ENCODE results near the gene ATP6V1E1. TPM values are rescaled to one million over a fixed set of nuclear protein-coding genes. Genes with fewer than 3 reads are reported as not detected.
A peak's percentile ranks its signal among the peaks of the same experiment; 100 is the strongest.

Gene ATP6V1E1
- total and polyA plus RNA-seq, 8 donors = 80.6 to 140 (median 95.1) TPM

DNA sequence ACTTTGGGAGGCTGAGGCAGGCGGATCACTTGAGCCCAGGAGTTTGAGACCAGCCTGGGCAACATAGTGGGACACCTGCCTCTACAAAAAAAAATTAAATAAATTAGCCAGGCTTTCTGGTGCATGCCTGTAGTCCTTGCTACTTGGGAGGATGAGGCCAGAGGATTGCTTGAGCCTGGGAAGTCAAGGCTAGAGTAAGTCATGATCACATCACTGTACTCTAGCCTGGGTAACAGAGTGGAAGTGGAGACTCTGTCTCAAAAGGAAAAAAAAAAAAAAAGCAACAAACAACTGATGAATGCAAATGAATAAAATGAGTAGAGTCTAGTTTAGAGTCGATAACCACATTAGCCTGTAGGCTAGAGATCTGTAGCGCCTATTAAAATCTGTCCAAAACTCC lies 6.1 kb upstream of the ATP6V1E1 start:
- TF ChIP-seq CTCF (IDR thresholded peaks at IDR 0.05) = no peak
- Histone ChIP-seq H3K4me3 (no peak overlapping the region), H3K27ac (no peak overlapping the region), H3K9me3 (no peaks in the 10 kb centered on the region), H3K27me3 (no peaks in the 10 kb centered on the region), H3K4me1 (peaks cover 0 to 24% of the 10 kb centered on the region in 2 donors), H3K36me3 (no peaks in the 10 kb centered on the region)
- ATAC-seq (no peak), DNase-seq (no peak)
- intact Hi-C loops (cut with DNase I) = no loop called here

GRCh38 chr22:17633998-17634323 lies 5.4 kb upstream of the ATP6V1E1 start:
- DNase-seq (no peak), ATAC-seq (no peak)
- Histone ChIP-seq H3K27me3 (no peaks in the 10 kb centered on the region), H3K4me3 (no peak overlapping the region), H3K4me1 (peaks cover 0 to 24% of the 10 kb centered on the region in 2 donors), H3K27ac (no peak overlapping the region), H3K36me3 (no peaks in the 10 kb centered on the region), H3K9me3 (no peaks in the 10 kb centered on the region)
- no peak for TF ChIP-seq CTCF (IDR thresholded peaks at IDR 0.05)
- intact Hi-C loops (cut with DNase I) = no loop called here

DNA sequence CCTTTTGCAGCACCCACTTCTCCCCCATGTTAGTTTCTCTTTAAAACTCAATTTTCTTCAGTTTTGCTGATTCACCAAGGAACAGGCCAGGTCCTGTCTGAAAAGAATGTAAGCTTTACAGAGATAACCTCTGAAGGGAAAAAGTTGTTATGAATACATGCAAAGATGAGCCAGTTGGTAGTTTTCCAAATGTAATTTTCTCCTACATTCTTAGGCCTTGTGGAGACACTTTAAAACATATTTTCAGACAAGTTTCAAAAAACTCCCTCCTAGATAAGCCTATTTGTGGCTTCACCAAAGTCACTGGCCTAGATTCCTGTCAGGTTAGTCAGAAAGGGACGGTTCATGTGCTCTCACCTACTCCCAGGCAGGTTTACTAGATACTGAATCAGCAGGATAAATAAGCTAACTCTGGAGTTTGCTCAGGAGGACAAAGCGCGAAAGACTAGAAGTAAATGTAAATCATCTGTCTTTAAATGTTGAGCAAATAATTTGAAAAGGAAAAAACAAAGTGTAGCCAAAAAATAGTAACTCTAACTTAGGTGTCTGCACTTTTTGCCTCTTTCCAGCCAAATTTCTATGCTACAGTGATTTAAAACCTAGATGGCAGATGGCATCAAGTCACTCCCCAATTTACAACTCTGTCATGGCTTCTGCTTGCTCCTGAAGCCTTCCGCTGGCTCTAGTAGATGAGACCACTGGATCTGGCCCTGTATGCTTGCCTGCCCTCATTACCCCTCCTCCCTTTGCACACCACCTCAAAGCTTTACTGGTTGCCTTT lies 4.9 kb upstream of the ATP6V1E1 start:
- Histone ChIP-seq H3K4me3 (no peak overlapping the region), H3K36me3 (no peaks in the 10 kb centered on the region), H3K9me3 (no peaks in the 10 kb centered on the region), H3K27ac (peak overlapping the region in 1 of 2 donors; percentile 68), H3K4me1 (peaks cover 0 to 23% of the 10 kb centered on the region in 2 donors), H3K27me3 (no peaks in the 10 kb centered on the region)
- no peak for DNase-seq
- TF ChIP-seq CTCF (IDR thresholded peaks at IDR 0.05) = no peak
- intact Hi-C loops (cut with DNase I) = no loop called here
- ATAC-seq = peak; percentile 23

DNA sequence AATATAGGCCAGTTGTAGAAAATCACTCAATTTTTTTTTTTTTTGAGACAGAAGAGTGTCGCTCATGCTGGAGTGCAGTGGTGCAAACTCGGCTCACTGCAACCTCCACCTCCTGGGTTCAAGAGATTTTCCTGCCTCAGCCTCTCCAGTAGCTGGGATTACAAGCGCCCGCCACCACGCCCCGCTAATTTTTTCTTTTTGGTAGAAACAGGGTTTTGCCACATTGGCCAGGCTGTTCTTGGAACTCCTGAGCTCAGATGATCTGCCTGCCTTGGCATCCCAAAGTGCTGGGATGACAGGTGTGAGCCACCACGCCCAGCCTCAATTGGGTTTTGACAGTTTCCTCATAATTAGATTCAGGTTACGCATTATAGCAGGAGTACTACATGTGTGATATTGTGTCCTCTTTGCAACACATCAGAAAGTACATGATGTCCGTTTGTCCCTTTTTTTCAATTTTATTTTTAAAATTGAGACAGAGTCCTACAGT lies 2.6 kb upstream of the ATP6V1E1 start:
- TF ChIP-seq CTCF (IDR thresholded peaks at IDR 0.05) = no peak

DNA sequence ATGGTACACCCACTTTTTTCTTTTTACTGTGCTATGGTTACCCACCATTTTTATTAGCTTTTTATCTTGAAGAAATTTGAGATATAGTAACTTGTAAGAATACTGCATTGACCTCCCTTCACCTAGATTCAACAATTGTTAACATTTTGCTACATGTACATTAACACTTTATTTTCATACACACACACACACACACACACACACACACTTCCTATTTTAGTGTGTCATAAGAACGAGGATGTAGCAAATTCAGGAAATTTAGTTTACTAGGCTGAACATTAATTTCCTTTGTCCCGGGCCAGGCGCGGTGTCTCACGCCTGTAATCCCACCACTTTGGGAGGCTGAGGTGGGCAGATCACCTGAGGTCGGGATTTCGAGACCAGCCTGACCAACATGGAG lies 1.1 kb upstream of the ATP6V1E1 start:
- Histone ChIP-seq H3K4me1 (peaks cover 10 to 44% of the 10 kb centered on the region in 2 donors), H3K36me3 (peaks cover 0 to 17% of the 10 kb centered on the region in 2 donors), H3K27ac (peak overlapping the region; percentile 89 to 96), H3K4me3 (peak overlapping the region in 1 of 2 donors; percentile 94), H3K9me3 (no peaks in the 10 kb centered on the region), H3K27me3 (no peaks in the 10 kb centered on the region)
- ATAC-seq (no peak), DNase-seq (no peak)
- no peak for TF ChIP-seq CTCF (IDR thresholded peaks at IDR 0.05)
- intact Hi-C loops (cut with DNase I) = no loop called here

More for the DNA sequence above, 2.6 kb upstream of the ATP6V1E1 start:
- no peak overlapping the region for H3K27ac ChIP-seq
- intact Hi-C loops (cut with DNase I) = no loop called here
- no peak for DNase-seq
- no peak for ATAC-seq
- H3K36me3 ChIP-seq = peaks cover 0 to 9% of the 10 kb centered on the region in 2 donors
- H3K27me3 ChIP-seq = no peaks in the 10 kb centered on the region
- H3K4me1 ChIP-seq = peaks cover 10 to 29% of the 10 kb centered on the region in 2 donors
- no peak overlapping the region for H3K4me3 ChIP-seq
- H3K9me3 ChIP-seq = no peaks in the 10 kb centered on the region

All from left lung (tissue), 10 donors.